ENCODE measurements around the gene DHX30. TPM values are rescaled to one million over a fixed set of nuclear protein-coding genes. Genes with fewer than 3 reads are reported as not detected.
A peak's percentile ranks its signal among the peaks of the same experiment; 100 is the strongest.

Gene DHX30
- total and polyA plus RNA-seq, 9 of the 15 experiments (the other 6 are each of a cell fraction or from before 2014, with no cell fraction given): 12.3 to 158 (median 79.0) TPM

DNA sequence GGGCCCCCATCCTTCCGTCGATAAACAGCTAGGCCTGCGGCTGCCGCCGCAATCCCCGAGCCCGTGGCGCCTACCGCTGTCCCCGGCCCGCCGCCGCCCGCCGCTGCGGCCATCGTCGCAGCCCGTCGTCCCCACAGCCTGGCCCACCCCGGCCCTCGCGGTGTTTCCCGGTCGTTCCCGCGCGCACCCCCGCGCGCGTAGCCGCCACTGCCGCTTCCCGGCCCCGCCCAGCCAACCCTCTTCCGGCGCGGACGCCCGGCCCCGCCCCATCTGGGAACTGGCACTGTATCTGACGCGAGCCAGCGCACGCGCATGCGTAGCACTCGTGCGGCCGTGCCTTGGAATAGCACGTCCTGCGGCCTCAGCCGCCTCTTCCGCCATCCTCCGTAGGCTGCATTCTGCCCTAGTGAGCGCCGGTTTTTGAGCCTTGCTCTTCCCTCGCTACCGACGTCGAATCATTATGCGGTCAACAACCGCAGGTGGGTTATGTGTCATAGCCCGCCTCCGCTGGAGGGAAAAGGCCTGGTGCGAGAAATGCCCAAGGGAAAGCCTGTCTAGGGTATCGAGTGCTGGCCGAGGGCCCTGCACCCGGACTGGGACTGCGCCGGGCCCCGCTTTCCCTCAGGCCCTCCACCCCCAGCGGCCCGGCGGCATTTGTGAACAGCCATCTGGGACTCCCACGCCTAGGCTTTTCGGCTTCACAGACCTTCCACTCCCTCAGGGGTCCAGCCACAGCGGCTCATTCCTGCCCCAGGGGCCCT is 21.1 kb upstream of the DHX30 start, which contains the start of gene SMARCC1 (continued):
- TF ChIP-seq, protein P1, sequence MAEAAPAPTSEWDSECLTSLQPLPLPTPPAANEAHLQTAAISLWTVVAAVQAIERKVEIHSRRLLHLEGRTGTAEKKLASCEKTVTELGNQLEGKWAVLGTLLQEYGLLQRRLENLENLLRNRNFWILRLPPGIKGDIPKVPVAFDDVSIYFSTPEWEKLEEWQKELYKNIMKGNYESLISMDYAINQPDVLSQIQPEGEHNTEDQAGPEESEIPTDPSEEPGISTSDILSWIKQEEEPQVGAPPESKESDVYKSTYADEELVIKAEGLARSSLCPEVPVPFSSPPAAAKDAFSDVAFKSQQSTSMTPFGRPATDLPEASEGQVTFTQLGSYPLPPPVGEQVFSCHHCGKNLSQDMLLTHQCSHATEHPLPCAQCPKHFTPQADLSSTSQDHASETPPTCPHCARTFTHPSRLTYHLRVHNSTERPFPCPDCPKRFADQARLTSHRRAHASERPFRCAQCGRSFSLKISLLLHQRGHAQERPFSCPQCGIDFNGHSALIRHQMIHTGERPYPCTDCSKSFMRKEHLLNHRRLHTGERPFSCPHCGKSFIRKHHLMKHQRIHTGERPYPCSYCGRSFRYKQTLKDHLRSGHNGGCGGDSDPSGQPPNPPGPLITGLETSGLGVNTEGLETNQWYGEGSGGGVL (CRISPR knock-in tag; IDR thresholded peaks at IDR 0.05): no peak
- TF ChIP-seq RFX5 (IDR thresholded peaks at IDR 0.05; ENCODE audit: low read depth, low read length): no peak
- TF ChIP-seq, protein P2, sequence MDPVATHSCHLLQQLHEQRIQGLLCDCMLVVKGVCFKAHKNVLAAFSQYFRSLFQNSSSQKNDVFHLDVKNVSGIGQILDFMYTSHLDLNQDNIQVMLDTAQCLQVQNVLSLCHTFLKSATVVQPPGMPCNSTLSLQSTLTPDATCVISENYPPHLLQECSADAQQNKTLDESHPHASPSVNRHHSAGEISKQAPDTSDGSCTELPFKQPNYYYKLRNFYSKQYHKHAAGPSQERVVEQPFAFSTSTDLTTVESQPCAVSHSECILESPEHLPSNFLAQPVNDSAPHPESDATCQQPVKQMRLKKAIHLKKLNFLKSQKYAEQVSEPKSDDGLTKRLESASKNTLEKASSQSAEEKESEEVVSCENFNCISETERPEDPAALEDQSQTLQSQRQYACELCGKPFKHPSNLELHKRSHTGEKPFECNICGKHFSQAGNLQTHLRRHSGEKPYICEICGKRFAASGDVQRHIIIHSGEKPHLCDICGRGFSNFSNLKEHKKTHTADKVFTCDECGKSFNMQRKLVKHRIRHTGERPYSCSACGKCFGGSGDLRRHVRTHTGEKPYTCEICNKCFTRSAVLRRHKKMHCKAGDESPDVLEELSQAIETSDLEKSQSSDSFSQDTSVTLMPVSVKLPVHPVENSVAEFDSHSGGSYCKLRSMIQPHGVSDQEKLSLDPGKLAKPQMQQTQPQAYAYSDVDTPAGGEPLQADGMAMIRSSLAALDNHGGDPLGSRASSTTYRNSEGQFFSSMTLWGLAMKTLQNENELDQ (CRISPR knock-in tag; IDR thresholded peaks at IDR 0.05; ENCODE audit: borderline replicate concordance): no peak
- TF ChIP-seq RAD21 (CRISPR knock-in tag; conservative IDR thresholded peaks at IDR 0.05 in 1 of 2, IDR thresholded peaks at IDR 0.05 in 1 of 2): no peak
- no peak for TF ChIP-seq NFE2 (IDR thresholded peaks at IDR 0.05; ENCODE audit: low read depth)
- TF ChIP-seq POLR3A (IDR thresholded peaks at IDR 0.05; ENCODE audit: borderline replicate concordance, extremely low read depth, insufficient read depth, insufficient read length): no peak
- TF ChIP-seq CBX5 (IDR thresholded peaks at IDR 0.05; ENCODE audit: borderline replicate concordance, low read depth): no peak; the same call in 1 of the 2 replicates
- no peak for TF ChIP-seq XRCC3 (IDR thresholded peaks at IDR 0.05)
- peak; percentile 12; the same call in 1 of the 2 replicates for TF ChIP-seq SAFB (IDR thresholded peaks at IDR 0.05; ENCODE audit: borderline replicate concordance, low read depth, low read length)
- peak; percentile 60 for TF ChIP-seq CHD1 (IDR thresholded peaks at IDR 0.05; ENCODE audit: low read length)
- no peak; the same call in 1 of the 2 replicates for TF ChIP-seq ZNF766 (CRISPR knock-in tag; conservative IDR thresholded peaks at IDR 0.05)
- peak; percentile 77 for TF ChIP-seq ZNF263 (CRISPR knock-in tag; IDR thresholded peaks at IDR 0.05; ENCODE audit: borderline replicate concordance)
- TF ChIP-seq ZEB2 (IDR thresholded peaks at IDR 0.05): no peak
- TF ChIP-seq ARID2 (IDR thresholded peaks at IDR 0.05): no peak
